ENCODE results near the gene CSMD2. TPM values are rescaled to one million over a fixed set of nuclear protein-coding genes. Genes with fewer than 3 reads are reported as not detected.

The CSMD2 gene
- total RNA-seq, 2 experiments from 2014 or later, result not detected

- Histone ChIP-seq H3K4me1 (ENCODE audit: insufficient read depth, low read length, poor library complexity, severe bottlenecking) (no peaks in the 10 kb centered on the region), H3K4me3 (ENCODE audit: low read depth, low read length, poor library complexity, severe bottlenecking) (no peak overlapping the region), H3K4me2 (ENCODE audit: low read length) (no peak overlapping the region), H2AFZ (ENCODE audit: low read length) (no peak overlapping the region), H4K20me1 (ENCODE audit: insufficient read depth, low read length) (no peaks in the 10 kb centered on the region), H3K9me3 (ENCODE audit: low read length) (no peaks in the 10 kb centered on the region), H3K9me2 (ENCODE audit: insufficient read depth, low read length) (no peaks in the 10 kb centered on the region), H3K79me2 (ENCODE audit: insufficient read depth, low read depth, low read length) (no peaks in the 10 kb centered on the region), H3K27ac (ENCODE audit: low read depth, low read length, poor library complexity, severe bottlenecking) (no peak overlapping the region), H3K36me3 (ENCODE audit: insufficient read depth, low read length) (no peaks in the 10 kb centered on the region)
- POLR2A ChIA-PET, result no interaction called here
- intact Hi-C loops (cut with micrococcal nuclease; ENCODE audit: unreplicated experiment), result no loop called here
- no peak for DNase-seq (ENCODE audit: low spot score)
- CTCF ChIA-PET (ENCODE audit: unreplicated experiment), result no interaction called here
- TF ChIP-seq CTCF (conservative IDR thresholded peaks at IDR 0.05; ENCODE audit: low read length) (no peak), EZH2phosphoT487 (IDR thresholded peaks at IDR 0.05; ENCODE audit: borderline replicate concordance, low read depth, low read length) (no peak)
- no TSS peak for BruUV-seq (replicated peaks)
Measured at GRCh38 chr1:34130306-34130705, 34.7 kb downstream of the CSMD2 start.

GRCh38 chr1:34129630-34130029 is 35.4 kb downstream of the CSMD2 start:
- intact Hi-C loops (cut with micrococcal nuclease; ENCODE audit: unreplicated experiment), result no loop called here
- ChIA-PET POLR2A (no interaction called here), CTCF (ENCODE audit: unreplicated experiment) (no interaction called here)
- Histone ChIP-seq H4K20me1 (ENCODE audit: insufficient read depth, low read length) (no peaks in the 10 kb centered on the region), H3K9me3 (ENCODE audit: low read length) (no peaks in the 10 kb centered on the region), H3K9me2 (ENCODE audit: insufficient read depth, low read length) (no peaks in the 10 kb centered on the region), H3K4me2 (ENCODE audit: low read length) (no peak overlapping the region), H3K79me2 (ENCODE audit: insufficient read depth, low read depth, low read length) (no peaks in the 10 kb centered on the region), H3K36me3 (ENCODE audit: insufficient read depth, low read length) (no peaks in the 10 kb centered on the region), H3K4me1 (ENCODE audit: insufficient read depth, low read length, poor library complexity, severe bottlenecking) (no peaks in the 10 kb centered on the region), H2AFZ (ENCODE audit: low read length) (no peak overlapping the region), H3K4me3 (ENCODE audit: low read depth, low read length, poor library complexity, severe bottlenecking) (no peak overlapping the region), H3K27ac (ENCODE audit: low read depth, low read length, poor library complexity, severe bottlenecking) (no peak overlapping the region)
- DNase-seq (ENCODE audit: low spot score), result no peak
- TF ChIP-seq EZH2phosphoT487 (IDR thresholded peaks at IDR 0.05; ENCODE audit: borderline replicate concordance, low read depth, low read length), result no peak
- no TSS peak for BruUV-seq (replicated peaks)

GRCh38 chr1:34128186-34128889 is 36.7 kb downstream of the CSMD2 start:
- Histone ChIP-seq H3K79me2 (ENCODE audit: insufficient read depth, low read depth, low read length) (no peaks in the 10 kb centered on the region), H3K4me2 (ENCODE audit: low read length) (no peak overlapping the region), H3K9me2 (ENCODE audit: insufficient read depth, low read length) (no peaks in the 10 kb centered on the region), H4K20me1 (ENCODE audit: insufficient read depth, low read length) (no peaks in the 10 kb centered on the region), H3K36me3 (ENCODE audit: insufficient read depth, low read length) (no peaks in the 10 kb centered on the region), H2AFZ (ENCODE audit: low read length) (no peak overlapping the region), H3K4me1 (ENCODE audit: insufficient read depth, low read length, poor library complexity, severe bottlenecking) (no peaks in the 10 kb centered on the region), H3K4me3 (ENCODE audit: low read depth, low read length, poor library complexity, severe bottlenecking) (no peak overlapping the region), H3K9me3 (ENCODE audit: low read length) (no peaks in the 10 kb centered on the region), H3K27ac (ENCODE audit: low read depth, low read length, poor library complexity, severe bottlenecking) (no peak overlapping the region)
- no TSS peak for BruUV-seq (replicated peaks)
- intact Hi-C loops (cut with micrococcal nuclease; ENCODE audit: unreplicated experiment), result no loop called here
- TF ChIP-seq CTCF (conservative IDR thresholded peaks at IDR 0.05; ENCODE audit: low read length) (no peak), EZH2phosphoT487 (IDR thresholded peaks at IDR 0.05; ENCODE audit: borderline replicate concordance, low read depth, low read length) (no peak)
- DNase-seq (ENCODE audit: low spot score), result no peak
- ChIA-PET POLR2A (no interaction called here), CTCF (ENCODE audit: unreplicated experiment) (interaction anchor here (0.5 kb wide), 1 partner anchor 39 kb away, joined by 6 read pairs; no protein-coding TSS in a partner anchor)
